GM12891 (cell line): ENCODE results near the gene EIF4EBP2.

Source experiments
- POLR2AphosphoS5 ChIP-seq: IDR thresholded peaks from 2 replicates; pipeline ENCODE4 v1.6.1; 2011; ENCODE audit warnings: low read depth, low read length, control low read depth
- POU2F2 ChIP-seq: IDR thresholded peaks from 2 replicates; pipeline ENCODE4 v1.6.1; 2011; ENCODE audit warnings: low read depth, mild to moderate bottlenecking, control low read depth, low read length, moderate library complexity
- TAF1 ChIP-seq: IDR thresholded peaks from 2 replicates; pipeline ENCODE4 v1.6.1; 2011; ENCODE audit warnings: low read depth, low read length, control low read depth

DNA sequence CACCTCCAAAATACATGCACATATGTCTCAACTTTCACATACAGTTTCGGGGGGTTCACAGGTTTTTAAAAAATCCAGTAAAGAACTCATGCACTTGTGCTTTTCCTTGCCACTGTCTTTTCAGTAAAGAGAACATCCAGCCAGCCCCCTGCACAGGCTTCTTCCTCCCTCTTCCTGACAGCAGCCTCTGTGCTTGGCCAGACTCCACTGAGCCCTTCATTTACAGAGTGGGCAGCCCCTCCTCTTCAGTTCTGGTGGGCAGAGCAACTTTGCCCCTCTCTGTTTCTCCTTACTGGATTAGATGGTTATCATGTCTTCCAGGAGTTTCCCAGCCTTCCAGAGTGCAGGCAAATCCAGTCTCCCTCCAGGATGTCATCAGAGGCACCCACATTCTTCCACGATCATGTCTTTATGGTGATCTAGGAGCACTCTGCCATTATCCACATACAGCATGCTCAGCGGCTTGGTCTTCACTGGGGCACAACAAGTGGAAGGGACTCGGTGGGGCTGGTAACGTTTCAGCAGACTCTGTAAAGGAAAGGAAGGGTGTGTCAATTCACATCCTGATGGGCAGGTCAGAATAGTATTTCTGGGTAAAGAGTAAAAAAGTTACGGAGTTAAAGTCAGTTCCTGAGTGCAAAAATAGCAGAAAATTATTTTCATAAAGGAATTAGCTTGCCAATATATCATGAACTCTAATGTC, 28.8 kb downstream of the EIF4EBP2 start:
- TF ChIP-seq POLR2AphosphoS5 (no peak), POU2F2 (no peak), TAF1 (no peak)
